SK-N-MC (cell line): ENCODE measurements around the gene PC.

ENCODE experiments used
- DNase-seq: peaks from one replicate; pipeline ENCODE4 v3.0.0-alpha.2; 2011; ENCODE audit warnings: low read depth, low spot score
- H3K27ac ChIP-seq: fragments of 200-600 bp; sonication (generic); 2 replicates; pipeline ENCODE4 v1.5.1; 2016; ENCODE audit warnings: mixed run types
- H3K36me3 ChIP-seq: fragments of 200-600 bp; sonication (generic); 2 replicates; pipeline ENCODE4 v1.6.1; 2017; ENCODE audit warnings: antibody characterized with exemption, low read length, mixed read lengths; ENCODE audit not compliant: insufficient read depth
- H3K4me3 ChIP-seq: fragments of 200-600 bp; sonication (generic); 2 replicates; pipeline ENCODE4 v1.5.1; 2016
- H3K9ac ChIP-seq: fragments of 200-600 bp; sonication (generic); 2 replicates; pipeline ENCODE4 v1.8.0; 2017; ENCODE audit warnings: mixed run types, mixed read lengths; ENCODE audit not compliant: insufficient read length
- H3K9me3 ChIP-seq: fragments of 200-600 bp; sonication (generic); 2 replicates; pipeline ENCODE4 v1.6.1; 2017; ENCODE audit warnings: low read depth, mild to moderate bottlenecking, antibody characterized with exemption, low read length, moderate library complexity, mixed read lengths
- EZH2 ChIP-seq: fragments of 200-600 bp; sonication (generic); IDR thresholded peaks from one replicate; pipeline ENCODE4 v1.6.1; 2017; ENCODE audit warnings: antibody characterized with exemption
- FOXP2 ChIP-seq: optimal IDR thresholded peaks from 2 replicates; pipeline ENCODE3; 2011; ENCODE audit warnings: mild to moderate bottlenecking, moderate library complexity; ENCODE audit not compliant: insufficient read depth; ENCODE audit errors: extremely low read length, control extremely low read depth
- POLR2AphosphoS5 ChIP-seq: IDR thresholded peaks from 2 replicates; pipeline ENCODE4 v1.6.1; 2012; ENCODE audit warnings: mild to moderate bottlenecking, low read depth, low read length, borderline replicate concordance

Gene PC

GRCh38 chr11:66905631-66906030 is 52.6 kb downstream of the PC start:
- Histone ChIP-seq H3K9me3 (no peaks in the 10 kb centered on the region), H3K27ac (no peak overlapping the region), H3K9ac (no peak overlapping the region), H3K4me3 (no peak overlapping the region), H3K36me3 (no peaks in the 10 kb centered on the region)
- no peak for DNase-seq
- TF ChIP-seq FOXP2 = no peak
- no peak for TF ChIP-seq EZH2
- no peak for TF ChIP-seq POLR2AphosphoS5

GRCh38 chr11:66904981-66905521 is 53.1 kb downstream of the PC start:
- H3K36me3 ChIP-seq = no peaks in the 10 kb centered on the region
- TF ChIP-seq POLR2AphosphoS5 (no peak), EZH2 (no peak), FOXP2 (no peak)
- no peak overlapping the region for H3K9ac ChIP-seq
- no peak overlapping the region for H3K27ac ChIP-seq
- no peaks in the 10 kb centered on the region for H3K9me3 ChIP-seq
- no peak for DNase-seq
- H3K4me3 ChIP-seq = no peak overlapping the region

- TF ChIP-seq EZH2 = no peak
- TF ChIP-seq FOXP2 = no peak
- no peak for TF ChIP-seq POLR2AphosphoS5
Observed at GRCh38 chr11:66904561-66904960, 53.6 kb downstream of the PC start.

GRCh38 chr11:66904055-66904454 is 54.1 kb downstream of the PC start:
- Histone ChIP-seq H3K27ac (no peak overlapping the region), H3K36me3 (no peaks in the 10 kb centered on the region), H3K4me3 (no peak overlapping the region), H3K9ac (no peak overlapping the region), H3K9me3 (no peaks in the 10 kb centered on the region)
- DNase-seq = no peak
- no peak for TF ChIP-seq POLR2AphosphoS5
- TF ChIP-seq FOXP2 = no peak
- no peak for TF ChIP-seq EZH2

More at GRCh38 chr11:66904561-66904960, 53.6 kb downstream of the PC start:
- Histone ChIP-seq H3K27ac (no peak overlapping the region), H3K36me3 (no peaks in the 10 kb centered on the region), H3K9me3 (no peaks in the 10 kb centered on the region), H3K9ac (no peak overlapping the region), H3K4me3 (no peak overlapping the region)
- DNase-seq = no peak

GRCh38 chr11:66902486-66903177 is 55.6 kb downstream of the PC start:
- Histone ChIP-seq H3K9ac (no peak overlapping the region), H3K36me3 (no peaks in the 10 kb centered on the region), H3K9me3 (no peaks in the 10 kb centered on the region), H3K4me3 (no peak overlapping the region), H3K27ac (no peak overlapping the region)
- no peak for DNase-seq
- TF ChIP-seq FOXP2 = no peak
- no peak for TF ChIP-seq EZH2
- no peak for TF ChIP-seq POLR2AphosphoS5

GRCh38 chr11:66901964-66902390 is 56.2 kb downstream of the PC start:
- Histone ChIP-seq H3K27ac (no peak overlapping the region), H3K9me3 (no peaks in the 10 kb centered on the region), H3K9ac (no peak overlapping the region), H3K4me3 (no peak overlapping the region), H3K36me3 (no peaks in the 10 kb centered on the region)
- no peak for DNase-seq
- no peak for TF ChIP-seq POLR2AphosphoS5

- no peaks in the 10 kb centered on the region for H3K36me3 ChIP-seq
- TF ChIP-seq EZH2 = no peak
- TF ChIP-seq FOXP2 = no peak
- no peak for TF ChIP-seq POLR2AphosphoS5
- no peak overlapping the region for H3K27ac ChIP-seq
- no peaks in the 10 kb centered on the region for H3K9me3 ChIP-seq
- no peak for DNase-seq
- no peak overlapping the region for H3K4me3 ChIP-seq
- no peak overlapping the region for H3K9ac ChIP-seq
Observed at GRCh38 chr11:66894141-66894540, 64.0 kb downstream of the PC start.

GRCh38 chr11:66892911-66893310 is 65.3 kb downstream of the PC start:
- no peak overlapping the region for H3K9ac ChIP-seq
- TF ChIP-seq EZH2 = no peak
- H3K9me3 ChIP-seq = no peaks in the 10 kb centered on the region
- H3K4me3 ChIP-seq = no peak overlapping the region
- no peaks in the 10 kb centered on the region for H3K36me3 ChIP-seq
- DNase-seq = no peak
- no peak overlapping the region for H3K27ac ChIP-seq
